Endothelial cell of umbilical vein (primary cell): ENCODE data around the gene SERGEF. TPM values are rescaled to one million over a fixed set of nuclear protein-coding genes. Genes with fewer than 3 reads are reported as not detected.

Source experiments
- BruUV-seq: library from RNA; stranded (reverse); fragments of 400-500 nt; replicated peaks from 2 replicates; lab custom pipeline; 2021; lab: Mats Ljungman, UMichigan
- CTCF ChIA-PET: fragments of 300-600, 350-600 bp; sonication (Branson Sonifier 250); formaldehyde crosslinking; loops from one replicate; lab custom pipeline; 2021; ENCODE audit warnings: antibody characterized with exemption, inconsistent platforms; lab: Charles Lee
- POLR2A ChIA-PET: fragments of 300-600, 350-600 bp; sonication (Branson Sonifier 250); formaldehyde crosslinking; loops from one replicate; lab custom pipeline; 2021; ENCODE audit warnings: antibody characterized with exemption, inconsistent platforms; lab: Charles Lee
- DNase-seq: peaks from one replicate; pipeline ENCODE4 v3.0.0-alpha.2; 2011; ENCODE audit warnings: low read depth, low spot score
- FAIRE-seq: peaks from 2 replicates; lab custom pipeline; 2011; peaks lifted over from hg19 to GRCh38; lab: Jason Lieb, UNC
- H2AFZ ChIP-seq: 2 replicates; pipeline ENCODE4 v1.6.0; 2012; ENCODE audit warnings: low read depth, low read length, control low read depth, inconsistent platforms
- H3K27ac ChIP-seq: 2 replicates; pipeline ENCODE4 v1.5.1; 2011; ENCODE audit warnings: low read depth, mild to moderate bottlenecking, control low read depth, low read length, moderate library complexity; ENCODE audit not compliant: insufficient read depth
- H3K27me3 ChIP-seq, 2 experiments: 2 replicates each; pipeline versions ENCODE4 v1.6.0 to v1.6.1; 2011; ENCODE audit warnings: low read length in 2 of 2, mixed read lengths in 1 of 2; ENCODE audit not compliant: control insufficient read depth in 2 of 2, insufficient read depth in 2 of 2
- H3K36me3 ChIP-seq, 2 experiments: 2 replicates in 1 of 2; 3 replicates in 1 of 2; pipeline ENCODE4 v1.5.1; 2011; ENCODE audit warnings: low read length in 2 of 2, mild to moderate bottlenecking in 1 of 2, moderate library complexity in 1 of 2; ENCODE audit not compliant: control insufficient read depth in 2 of 2, insufficient read depth in 2 of 2; ENCODE audit errors: extremely low read depth in 1 of 2
- H3K4me1 ChIP-seq: 3 replicates; pipeline ENCODE4 v1.5.1; 2011; ENCODE audit warnings: mild to moderate bottlenecking, low read length; ENCODE audit not compliant: control insufficient read depth, insufficient read depth; ENCODE audit errors: extremely low read depth
- H3K4me2 ChIP-seq: 2 replicates; pipeline ENCODE4 v1.6.1; 2011; ENCODE audit warnings: low read length, control low read depth, mixed read lengths; ENCODE audit not compliant: insufficient read depth
- H3K4me3 ChIP-seq, 3 experiments: fragments of 200-600 bp in 1 of 3; sonication (generic), shearing (Covaris generic) in 1 of 3; replicated peaks in 1 of 3; 2 replicates each; pipeline ENCODE4 v1.5.1; 2011 to 2016; ENCODE audit warnings: control low read depth in 3 of 3, low read length in 3 of 3, mild to moderate bottlenecking in 2 of 3, inconsistent platforms in 1 of 3, low read depth in 1 of 3, moderate library complexity in 1 of 3; ENCODE audit not compliant: insufficient read depth in 1 of 3
- H3K79me2 ChIP-seq: 2 replicates; pipeline ENCODE4 v1.6.0; 2012; ENCODE audit warnings: low read length, inconsistent platforms; ENCODE audit not compliant: control insufficient read depth, insufficient read depth
- H3K9ac ChIP-seq: replicated peaks from 2 replicates; pipeline ENCODE3; 2011; ENCODE audit warnings: low read length, control low read depth; ENCODE audit not compliant: insufficient read depth; ENCODE audit errors: extremely low read depth
- H3K9me1 ChIP-seq: replicated peaks from 3 replicates; pipeline ENCODE4 v1.6.0; 2011; ENCODE audit warnings: mild to moderate bottlenecking, low read length; ENCODE audit not compliant: control insufficient read depth, insufficient read depth; ENCODE audit errors: extremely low read depth
- H3K9me3 ChIP-seq: replicated peaks from 2 replicates; pipeline ENCODE4 v1.5.1; 2012; ENCODE audit warnings: low read length, inconsistent platforms; ENCODE audit not compliant: control insufficient read depth, insufficient read depth
- H4K20me1 ChIP-seq: replicated peaks from 2 replicates; pipeline ENCODE3; 2011; ENCODE audit warnings: mild to moderate bottlenecking, low read length; ENCODE audit not compliant: control insufficient read depth, insufficient read depth; ENCODE audit errors: extremely low read depth
- EZH2 ChIP-seq: IDR thresholded peaks from 2 replicates; pipeline ENCODE4 v1.6.1; 2012; ENCODE audit warnings: borderline replicate concordance, low read depth, mild to moderate bottlenecking, moderate library complexity, low read length, inconsistent platforms; ENCODE audit not compliant: severe bottlenecking
- FOS ChIP-seq: IDR thresholded peaks from 2 replicates; pipeline ENCODE4 v1.6.1; 2011; ENCODE audit warnings: mild to moderate bottlenecking, low read length, moderate library complexity, borderline replicate concordance; ENCODE audit not compliant: insufficient read depth
- GATA2 ChIP-seq: IDR thresholded peaks from 2 replicates; pipeline ENCODE4 v1.7.0; 2011; ENCODE audit warnings: low read depth, mild to moderate bottlenecking, moderate library complexity, mixed read lengths, low read length; ENCODE audit not compliant: insufficient read length, insufficient read depth
- JUN ChIP-seq: IDR thresholded peaks from 2 replicates; pipeline ENCODE4 v1.6.1; 2011; ENCODE audit warnings: borderline replicate concordance, low read depth; ENCODE audit not compliant: insufficient read length, insufficient read depth
- MAX ChIP-seq: IDR thresholded peaks from 2 replicates; pipeline ENCODE4 v1.6.1; 2011; ENCODE audit not compliant: insufficient read depth, insufficient read length
- MYC ChIP-seq: IDR thresholded peaks from one replicate; pipeline ENCODE4 v1.6.1; 2011; ENCODE audit warnings: mild to moderate bottlenecking, low read depth, low read length
- POLR2A ChIP-seq: IDR thresholded peaks from 2 replicates; pipeline ENCODE4 v1.6.1; 2012; ENCODE audit warnings: low read depth, mild to moderate bottlenecking, control low read depth, low read length
- POLR2AphosphoS5 ChIP-seq: IDR thresholded peaks from 2 replicates; pipeline ENCODE4 v1.6.1; 2012; ENCODE audit warnings: low read depth, mild to moderate bottlenecking, control low read depth, low read length, moderate library complexity; ENCODE audit not compliant: insufficient read depth
- dilution Hi-C: fragments of 300-500 bp; cut with MboI; formaldehyde crosslinking; loops from one replicate; pipeline ENCODE4 v1.15.0; 2019; ENCODE audit warnings: low sequenced_read_pairs; ENCODE audit not compliant: extremely low pct_ligation_motif_present
- intact Hi-C: fragments of 100-400 bp; cut with micrococcal nuclease; formaldehyde crosslinking; loops from one replicate; pipeline ENCODE4 v1.10.0; 2022
- polyA plus RNA-seq, 4 experiments: library from polyadenylated mRNA; depleted of rRNA in 3 of 4; stranded (reverse) in 3 of 4; unstranded in 1 of 4; fragments of >200 nt; gene quantifications; 2 replicates each; pipeline versions ENCODE4 v1.2.1 to v1.2.3, GENCODE V29; 2011 to 2012; ENCODE audit warnings: missing spikeins in 1 of 4
- total RNA-seq: library from RNA; stranded (reverse); gene quantifications from 2 replicates; pipeline ENCODE4 v1.2.3, GENCODE V29; 2021
- TF ChIP-seq, protein P1 (sequence below), 2 donors: IDR thresholded peaks; 1 replicate in 1 of 2; 2 replicates in 1 of 2; pipeline ENCODE4 v1.5.1; 2011; ENCODE audit warnings: low read length in 2 of 2, mild to moderate bottlenecking in 2 of 2, moderate library complexity in 2 of 2, control low read depth in 1 of 2, inconsistent platforms in 1 of 2, low read depth in 1 of 2; ENCODE audit not compliant: insufficient read depth in 1 of 2; ENCODE audit errors: extremely low read depth in 1 of 2

Gene SERGEF
- total and polyA plus RNA-seq, 2 donors (not counting 3 experiments of a cell fraction or from before 2014, with no cell fraction given), result 8.7 to 16.7 TPM

DNA sequence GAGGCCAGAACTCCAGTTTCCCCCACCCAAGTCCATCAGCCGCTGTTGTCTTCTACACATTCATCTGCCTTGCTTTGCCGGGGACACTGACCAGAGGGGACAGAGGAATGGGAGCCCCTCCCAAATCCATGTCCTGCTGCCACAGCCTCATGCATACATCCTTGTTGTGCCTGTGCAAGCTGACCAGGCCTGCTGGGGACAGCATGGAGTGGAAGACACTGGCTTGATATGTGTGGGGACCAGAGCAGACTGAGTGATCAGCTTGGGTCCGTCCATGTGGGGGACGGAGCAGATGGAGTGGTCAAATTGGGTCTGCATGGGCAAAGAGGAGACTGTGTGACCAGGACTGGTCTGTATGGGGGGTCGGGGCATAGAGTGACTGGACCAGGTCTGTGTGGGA is 234.5 kb downstream of the SERGEF start:
- Histone ChIP-seq H3K36me3 (no peaks in the 10 kb centered on the region), H3K9ac (no peak overlapping the region), H3K9me3 (no peaks in the 10 kb centered on the region), H3K4me2 (no peak overlapping the region), H3K79me2 (no peaks in the 10 kb centered on the region), H3K4me3 (no peak overlapping the region), H3K9me1 (no peaks in the 10 kb centered on the region), H3K27ac (no peak overlapping the region), H3K27me3 (no peaks in the 10 kb centered on the region), H3K4me1 (no peaks in the 10 kb centered on the region), H2AFZ (no peak overlapping the region), H4K20me1 (no peaks in the 10 kb centered on the region)
- DNase-seq, result no peak
- POLR2A ChIA-PET, result no interaction called here
- dilution Hi-C loops (no loop called here), intact Hi-C loops (no loop called here)
- TF ChIP-seq JUN, result no peak
- TF ChIP-seq EZH2, result no peak
- no peak for TF ChIP-seq GATA2
- TF ChIP-seq POLR2A, result no peak
- TF ChIP-seq MYC, result no peak
- TF ChIP-seq POLR2AphosphoS5, result no peak
- TF ChIP-seq, protein P1, sequence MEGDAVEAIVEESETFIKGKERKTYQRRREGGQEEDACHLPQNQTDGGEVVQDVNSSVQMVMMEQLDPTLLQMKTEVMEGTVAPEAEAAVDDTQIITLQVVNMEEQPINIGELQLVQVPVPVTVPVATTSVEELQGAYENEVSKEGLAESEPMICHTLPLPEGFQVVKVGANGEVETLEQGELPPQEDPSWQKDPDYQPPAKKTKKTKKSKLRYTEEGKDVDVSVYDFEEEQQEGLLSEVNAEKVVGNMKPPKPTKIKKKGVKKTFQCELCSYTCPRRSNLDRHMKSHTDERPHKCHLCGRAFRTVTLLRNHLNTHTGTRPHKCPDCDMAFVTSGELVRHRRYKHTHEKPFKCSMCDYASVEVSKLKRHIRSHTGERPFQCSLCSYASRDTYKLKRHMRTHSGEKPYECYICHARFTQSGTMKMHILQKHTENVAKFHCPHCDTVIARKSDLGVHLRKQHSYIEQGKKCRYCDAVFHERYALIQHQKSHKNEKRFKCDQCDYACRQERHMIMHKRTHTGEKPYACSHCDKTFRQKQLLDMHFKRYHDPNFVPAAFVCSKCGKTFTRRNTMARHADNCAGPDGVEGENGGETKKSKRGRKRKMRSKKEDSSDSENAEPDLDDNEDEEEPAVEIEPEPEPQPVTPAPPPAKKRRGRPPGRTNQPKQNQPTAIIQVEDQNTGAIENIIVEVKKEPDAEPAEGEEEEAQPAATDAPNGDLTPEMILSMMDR (IDR thresholded peaks at IDR 0.05; ENCODE audit: extremely low read depth in 1 of 2, insufficient read depth in 1 of 2, low read depth in 1 of 2, low read length in 2 of 2), result no peak
- no peak for TF ChIP-seq FOS
- no peak for TF ChIP-seq MAX
- CTCF ChIA-PET, result no interaction called here
- BruUV-seq, result no TSS peak
- FAIRE-seq, result no peak
